H1 (cell line): ENCODE results near the gene GID4.

Source experiments
- CTCF ChIP-seq, 3 experiments: IDR thresholded peaks; 1 replicate in 2 of 3; 2 replicates in 1 of 3; pipeline versions ENCODE4 v1.5.1 to v1.6.1; 2011; ENCODE audit warnings: low read length in 3 of 3, mild to moderate bottlenecking in 3 of 3, inconsistent platforms in 2 of 3, low read depth in 1 of 3, moderate library complexity in 1 of 3; ENCODE audit not compliant: insufficient read depth in 1 of 3; ENCODE audit errors: control extremely low read depth in 1 of 3
- EP300 ChIP-seq, 2 experiments: IDR thresholded peaks; 1 replicate in 1 of 2; 2 replicates in 1 of 2; pipeline ENCODE4 v1.6.1; 2011 to 2012; ENCODE audit warnings: low read depth in 2 of 2, low read length in 2 of 2, mild to moderate bottlenecking in 2 of 2, borderline replicate concordance in 1 of 2, inconsistent platforms in 1 of 2, moderate library complexity in 1 of 2

GRCh38 chr17:18117533-18117932, 78.3 kb downstream of the GID4 start:
- TF ChIP-seq CTCF (IDR thresholded peaks at IDR 0.05; ENCODE audit: control extremely low read depth in 1 of 3, insufficient read depth in 1 of 3, low read depth in 1 of 3, low read length in 3 of 3) (no peak), EP300 (IDR thresholded peaks at IDR 0.05; ENCODE audit: borderline replicate concordance in 1 of 2, low read depth in 2 of 2, low read length in 2 of 2) (no peak)
